Loucy (cell line): ENCODE data around the gene MAPK1.
"Not testable (repeated sequence)": the region's sequence is repeated elsewhere in the genome, so short reads cannot be mapped to it uniquely, and the experiment has no call there.

ENCODE experiments used
- H2AFZ ChIP-seq: fragments of 200-600 bp; sonication (generic); 2 replicates; pipeline ENCODE4 v1.6.0; 2016; ENCODE audit warnings: antibody characterized with exemption, mild to moderate bottlenecking, low read length, moderate library complexity
- H3F3A ChIP-seq: fragments of 200-600 bp; 2 replicates; pipeline ENCODE4 v1.6.0; 2016; ENCODE audit warnings: antibody characterized with exemption, low read depth, mild to moderate bottlenecking
- H3K27me3 ChIP-seq: fragments of 200-600 bp; sonication (generic); 2 replicates; pipeline ENCODE4 v1.6.1; 2014; ENCODE audit warnings: low read length, mild to moderate bottlenecking; ENCODE audit not compliant: insufficient read depth, poor library complexity, severe bottlenecking
- H3K36me3 ChIP-seq: fragments of 200-600 bp; sonication (generic); 2 replicates; pipeline ENCODE4 v1.6.1; 2016; ENCODE audit warnings: low read length; ENCODE audit not compliant: insufficient read depth
- H3K4me1 ChIP-seq: fragments of 200-600 bp; sonication (generic); 2 replicates; pipeline ENCODE4 v1.5.1; 2014; ENCODE audit warnings: low read length, mild to moderate bottlenecking; ENCODE audit not compliant: insufficient read depth, poor library complexity, severe bottlenecking
- H3K4me2 ChIP-seq: fragments of 200-600 bp; sonication (generic); 2 replicates; pipeline ENCODE4 v1.6.0; 2014; ENCODE audit warnings: antibody characterized with exemption, low read length, low read depth, mild to moderate bottlenecking; ENCODE audit not compliant: poor library complexity, severe bottlenecking
- H3K4me3 ChIP-seq: fragments of 200-600 bp; sonication (generic); 2 replicates; pipeline ENCODE4 v1.5.1; 2014; ENCODE audit warnings: low read length, mild to moderate bottlenecking, mixed read lengths; ENCODE audit not compliant: poor library complexity, severe bottlenecking
- H3K79me2 ChIP-seq: fragments of 200-600 bp; sonication (generic); 2 replicates; pipeline ENCODE4 v1.6.1; 2014; ENCODE audit warnings: low read length; ENCODE audit not compliant: insufficient read depth
- H3K9ac ChIP-seq: fragments of 200-600 bp; sonication (generic); 2 replicates; pipeline ENCODE4 v1.6.0; 2014; ENCODE audit warnings: mild to moderate bottlenecking, low read depth, low read length, moderate library complexity; ENCODE audit not compliant: poor library complexity, severe bottlenecking
- H3K9me2 ChIP-seq: fragments of 200-600 bp; sonication (generic); replicated peaks from 2 replicates; pipeline ENCODE4 v1.6.1; 2016; ENCODE audit warnings: low read depth, low read length, mixed read lengths
- H3K9me3 ChIP-seq: fragments of 200-600 bp; sonication (generic); 2 replicates; pipeline ENCODE4 v1.6.1; 2014; ENCODE audit warnings: mild to moderate bottlenecking, antibody characterized with exemption, low read length, low read depth; ENCODE audit not compliant: insufficient read depth
- H4K20me1 ChIP-seq: fragments of 200-600 bp; sonication (generic); 2 replicates; pipeline ENCODE4 v1.6.0; 2014; ENCODE audit warnings: antibody characterized with exemption, low read length, mild to moderate bottlenecking; ENCODE audit not compliant: insufficient read depth, poor library complexity, severe bottlenecking
- EZH2phosphoT487 ChIP-seq: fragments of 200-600 bp; IDR thresholded peaks from 2 replicates; pipeline ENCODE4 v1.6.1; 2018; ENCODE audit warnings: antibody characterized with exemption, mild to moderate bottlenecking, moderate library complexity, borderline replicate concordance
- TF ChIP-seq, protein P1 (sequence below): fragments of 200-600 bp; sonication (generic); conservative IDR thresholded peaks from 2 replicates; pipeline ENCODE4 v1.5.1; 2014; ENCODE audit warnings: mild to moderate bottlenecking, antibody characterized with exemption, low read length

MAPK1 gene

DNA sequence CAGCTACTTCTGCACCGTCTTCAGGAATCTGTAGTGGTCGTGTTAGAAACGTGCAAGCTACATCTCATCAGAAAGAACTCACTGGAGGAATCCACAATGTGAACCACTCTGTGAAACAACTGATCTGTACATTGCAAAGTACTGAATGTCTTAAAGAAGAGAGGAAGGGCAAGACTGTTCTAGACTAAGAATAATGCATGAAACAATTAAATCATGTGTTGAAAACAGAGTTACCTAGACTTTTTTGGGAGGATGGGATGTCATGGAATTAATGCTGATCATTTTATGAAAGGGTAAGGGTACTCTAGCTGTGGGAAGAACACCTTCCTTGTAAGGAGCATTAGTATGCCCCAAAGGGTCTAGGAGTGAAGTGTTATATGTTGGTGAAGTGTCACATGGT lies 71.2 kb downstream of the MAPK1 start:
- Histone ChIP-seq H3K4me1 (no peaks in the 10 kb centered on the region), H3K4me2 (no peak overlapping the region), H3K9ac (no peak overlapping the region), H3K36me3 (peaks cover 62% of the 10 kb centered on the region; the same call in 1 of the 2 replicates), H3K9me3 (no peaks in the 10 kb centered on the region), H3K9me2 (no peaks in the 10 kb centered on the region), H3K4me3 (no peak overlapping the region), H3K79me2 (no peaks in the 10 kb centered on the region), H4K20me1 (no peaks in the 10 kb centered on the region), H3F3A (no peaks in the 10 kb centered on the region), H3K27me3 (no peaks in the 10 kb centered on the region), H2AFZ (no peak overlapping the region)
- TF ChIP-seq, protein P1, sequence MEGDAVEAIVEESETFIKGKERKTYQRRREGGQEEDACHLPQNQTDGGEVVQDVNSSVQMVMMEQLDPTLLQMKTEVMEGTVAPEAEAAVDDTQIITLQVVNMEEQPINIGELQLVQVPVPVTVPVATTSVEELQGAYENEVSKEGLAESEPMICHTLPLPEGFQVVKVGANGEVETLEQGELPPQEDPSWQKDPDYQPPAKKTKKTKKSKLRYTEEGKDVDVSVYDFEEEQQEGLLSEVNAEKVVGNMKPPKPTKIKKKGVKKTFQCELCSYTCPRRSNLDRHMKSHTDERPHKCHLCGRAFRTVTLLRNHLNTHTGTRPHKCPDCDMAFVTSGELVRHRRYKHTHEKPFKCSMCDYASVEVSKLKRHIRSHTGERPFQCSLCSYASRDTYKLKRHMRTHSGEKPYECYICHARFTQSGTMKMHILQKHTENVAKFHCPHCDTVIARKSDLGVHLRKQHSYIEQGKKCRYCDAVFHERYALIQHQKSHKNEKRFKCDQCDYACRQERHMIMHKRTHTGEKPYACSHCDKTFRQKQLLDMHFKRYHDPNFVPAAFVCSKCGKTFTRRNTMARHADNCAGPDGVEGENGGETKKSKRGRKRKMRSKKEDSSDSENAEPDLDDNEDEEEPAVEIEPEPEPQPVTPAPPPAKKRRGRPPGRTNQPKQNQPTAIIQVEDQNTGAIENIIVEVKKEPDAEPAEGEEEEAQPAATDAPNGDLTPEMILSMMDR: no peak
- no peak for TF ChIP-seq EZH2phosphoT487

DNA sequence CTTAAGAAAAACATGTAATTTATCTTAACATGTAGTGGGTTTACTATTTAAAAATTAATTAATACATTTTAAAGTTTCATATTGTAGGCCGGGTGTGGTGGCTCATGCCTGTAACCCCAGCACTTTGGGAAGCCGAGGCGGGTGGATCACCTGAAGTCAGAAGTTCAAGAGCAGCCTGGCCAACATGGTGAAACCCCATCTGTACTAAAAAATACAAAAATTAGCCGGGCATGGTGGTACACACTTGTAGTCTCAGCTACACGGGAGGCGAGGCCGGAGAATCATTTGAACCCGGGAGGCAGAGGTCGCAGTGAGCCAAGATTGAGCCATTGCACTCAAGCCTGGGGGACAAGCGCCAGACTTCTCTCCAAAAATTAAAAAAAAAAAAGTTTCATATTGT lies 73.7 kb downstream of the MAPK1 start:
- not testable (repeated sequence) for H2AFZ ChIP-seq, H4K20me1 ChIP-seq, H3K27me3 ChIP-seq, H3F3A ChIP-seq, H3K4me2 ChIP-seq, H3K9me3 ChIP-seq, H3K9me2 ChIP-seq, H3K9ac ChIP-seq, H3K79me2 ChIP-seq, H3K4me3 ChIP-seq, H3K4me1 ChIP-seq
- H3K36me3 ChIP-seq: peaks cover 51% of the 10 kb centered on the region; the same call in 1 of the 2 replicates

DNA sequence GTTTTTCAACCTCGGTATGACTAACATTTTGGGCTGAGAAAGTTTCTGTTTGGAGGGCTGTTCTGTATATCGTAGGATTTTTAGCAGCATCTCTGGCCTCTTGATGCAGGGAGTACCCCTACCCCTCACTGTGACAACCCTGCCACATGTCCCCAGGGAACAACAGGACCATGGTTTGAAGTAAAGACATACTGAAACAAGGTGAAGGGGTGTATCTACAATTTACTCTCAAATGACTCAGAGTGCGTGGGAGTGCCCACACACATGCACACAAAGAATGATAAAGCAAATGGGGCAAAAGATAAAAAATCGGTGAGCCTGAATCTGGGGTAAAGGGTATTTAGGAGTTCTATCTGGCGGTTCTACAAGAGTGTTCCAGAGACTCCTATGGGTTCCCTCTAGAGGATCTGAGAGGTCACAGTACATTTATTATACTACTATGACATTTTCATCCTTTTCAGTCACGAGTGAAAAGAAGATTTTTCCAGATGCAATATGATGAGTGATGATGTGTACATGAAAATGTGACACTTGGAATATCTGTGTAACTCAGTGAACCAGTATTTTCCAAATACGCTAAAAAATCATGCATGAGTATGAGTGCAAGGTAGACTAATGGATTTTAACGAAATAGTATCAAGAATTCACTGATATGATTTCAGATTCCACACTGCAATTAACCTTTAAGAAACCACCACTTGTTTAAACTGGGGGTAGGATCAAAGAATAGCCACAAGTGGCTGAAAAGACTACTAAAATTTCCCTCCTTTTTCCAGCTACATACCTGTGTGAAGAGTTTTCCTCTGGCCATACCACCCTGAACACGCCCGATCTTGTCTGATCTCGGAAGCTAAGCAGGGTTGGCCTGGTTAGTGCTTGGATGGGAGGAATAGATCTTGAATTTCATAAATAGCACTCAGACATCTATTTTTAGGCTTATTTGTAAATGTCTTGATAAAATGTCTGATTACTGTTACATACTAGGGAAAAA lies 75.5 kb downstream of the MAPK1 start:
- Histone ChIP-seq H3K36me3 (peaks cover 52% of the 10 kb centered on the region; the same call in 1 of the 2 replicates), H3K4me1 (no peaks in the 10 kb centered on the region), H3K4me3 (no peak overlapping the region), H3K79me2 (no peaks in the 10 kb centered on the region), H3K9me3 (no peaks in the 10 kb centered on the region), H3K9ac (no peak overlapping the region), H4K20me1 (no peaks in the 10 kb centered on the region), H3K4me2 (no peak overlapping the region), H2AFZ (no peak overlapping the region), H3K27me3 (no peaks in the 10 kb centered on the region), H3F3A (no peaks in the 10 kb centered on the region), H3K9me2 (no peaks in the 10 kb centered on the region)
- TF ChIP-seq, protein P1: no peak
- no peak for TF ChIP-seq EZH2phosphoT487

DNA sequence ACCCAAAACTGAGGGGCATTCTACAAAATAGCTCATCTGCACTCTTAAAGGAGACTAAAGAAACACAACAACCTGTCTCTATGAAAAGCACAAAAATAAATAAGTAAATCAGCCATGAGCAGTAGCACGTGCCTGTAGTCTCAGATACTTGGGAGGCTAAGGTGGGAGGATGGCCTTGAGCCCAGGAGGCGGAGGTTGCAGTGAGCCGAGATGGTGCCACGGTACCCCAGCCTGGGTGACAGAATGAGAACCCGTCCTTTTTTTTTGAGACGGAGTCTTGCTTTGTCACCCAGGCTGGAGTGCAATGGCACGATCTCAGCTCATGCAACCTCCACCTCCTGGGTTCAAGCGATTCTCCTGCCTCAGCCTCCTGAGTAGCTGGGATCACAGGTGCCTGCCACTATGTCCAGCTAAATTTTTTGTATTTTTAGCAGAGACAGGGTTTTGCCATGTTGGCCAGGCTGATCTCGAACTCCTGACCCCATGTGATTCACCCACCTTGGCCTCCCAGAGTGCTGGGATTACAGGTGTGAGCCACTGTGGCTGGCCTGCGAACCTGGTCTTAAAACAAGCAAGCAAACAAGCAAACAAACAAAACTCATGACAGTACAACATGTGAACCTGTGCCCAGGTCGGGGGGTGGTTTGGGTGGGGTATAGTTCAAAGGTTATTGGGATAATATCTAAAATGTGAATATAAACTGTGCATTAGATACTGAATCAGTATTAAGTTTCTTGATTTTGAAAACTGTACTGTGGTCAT lies 76.4 kb downstream of the MAPK1 start:
- not testable (repeated sequence) for H3K4me3 ChIP-seq, H3K9me3 ChIP-seq, H3K79me2 ChIP-seq, H3K4me2 ChIP-seq, H3K9ac ChIP-seq, H2AFZ ChIP-seq, H3K27me3 ChIP-seq, H3F3A ChIP-seq, H4K20me1 ChIP-seq, H3K4me1 ChIP-seq, H3K9me2 ChIP-seq
- H3K36me3 ChIP-seq: peaks cover 49% of the 10 kb centered on the region; the same call in 1 of the 2 replicates
